Esophagus muscularis mucosa (tissue), 3 donors: ENCODE results near the gene TMPRSS9.

Experiments used
- POLR2AphosphoS5 ChIP-seq, 2 donors: sonication (generic); formaldehyde crosslinking; IDR thresholded peaks; one replicate each; pipeline ENCODE4 v1.6.1; 2017; ENCODE audit warnings: antibody characterized with exemption in 2 of 2
- TF ChIP-seq, protein P1 (sequence below), 3 experiments: fragments of 200-600 bp in 2 of 3; fragments of 450-650 bp in 1 of 3; sonication (generic) in 2 of 3; IDR thresholded peaks; one replicate each; pipeline ENCODE4 v1.5.1; 2017 to 2019; ENCODE audit warnings: antibody characterized with exemption in 3 of 3, mild to moderate bottlenecking in 2 of 3, moderate library complexity in 1 of 3

DNA sequence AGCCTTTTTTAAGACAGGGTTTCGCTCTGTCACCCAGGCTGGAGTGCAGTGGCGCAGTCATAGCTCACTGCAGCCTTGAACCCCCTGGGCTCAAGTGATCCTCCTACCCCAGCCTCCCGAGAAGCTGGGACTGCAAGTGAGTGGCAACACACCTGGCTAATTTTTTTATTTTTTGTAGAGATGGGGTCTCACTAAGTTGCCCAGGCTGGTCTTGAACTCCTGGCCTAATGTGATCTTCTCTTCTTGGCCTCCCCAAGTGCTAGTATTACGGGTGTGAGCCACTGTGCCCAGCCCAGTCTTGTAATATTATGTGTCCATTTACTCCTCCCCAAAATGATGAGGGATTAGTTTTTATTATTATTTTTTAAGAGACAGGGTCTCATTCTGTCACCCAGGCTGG lies 49.0 kb upstream of the TMPRSS9 start:
- no peak for TF ChIP-seq POLR2AphosphoS5 (IDR thresholded peaks at IDR 0.05)
- TF ChIP-seq, protein P1, sequence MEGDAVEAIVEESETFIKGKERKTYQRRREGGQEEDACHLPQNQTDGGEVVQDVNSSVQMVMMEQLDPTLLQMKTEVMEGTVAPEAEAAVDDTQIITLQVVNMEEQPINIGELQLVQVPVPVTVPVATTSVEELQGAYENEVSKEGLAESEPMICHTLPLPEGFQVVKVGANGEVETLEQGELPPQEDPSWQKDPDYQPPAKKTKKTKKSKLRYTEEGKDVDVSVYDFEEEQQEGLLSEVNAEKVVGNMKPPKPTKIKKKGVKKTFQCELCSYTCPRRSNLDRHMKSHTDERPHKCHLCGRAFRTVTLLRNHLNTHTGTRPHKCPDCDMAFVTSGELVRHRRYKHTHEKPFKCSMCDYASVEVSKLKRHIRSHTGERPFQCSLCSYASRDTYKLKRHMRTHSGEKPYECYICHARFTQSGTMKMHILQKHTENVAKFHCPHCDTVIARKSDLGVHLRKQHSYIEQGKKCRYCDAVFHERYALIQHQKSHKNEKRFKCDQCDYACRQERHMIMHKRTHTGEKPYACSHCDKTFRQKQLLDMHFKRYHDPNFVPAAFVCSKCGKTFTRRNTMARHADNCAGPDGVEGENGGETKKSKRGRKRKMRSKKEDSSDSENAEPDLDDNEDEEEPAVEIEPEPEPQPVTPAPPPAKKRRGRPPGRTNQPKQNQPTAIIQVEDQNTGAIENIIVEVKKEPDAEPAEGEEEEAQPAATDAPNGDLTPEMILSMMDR (IDR thresholded peaks at IDR 0.05), result no peak
